IMR-90 (cell line): ENCODE measurements around the gene TCOF1. TPM values are rescaled to one million over a fixed set of nuclear protein-coding genes. Genes with fewer than 3 reads are reported as not detected.

Experiments used
- ATAC-seq: fragments of 200-7000 bp; cut with Tn5 transposase; 2 replicates; pipeline ENCODE4 v1.9.1; 2020; ENCODE audit warnings: low read depth, mild to moderate bottlenecking, moderate library complexity
- BruUV-seq: library from RNA; stranded (reverse); fragments of 400-500 nt; replicated peaks from 2 replicates; lab custom pipeline; 2021; lab: Mats Ljungman, UMichigan
- CTCF ChIA-PET: fragments of 300-600 bp; formaldehyde crosslinking; extraction: SDS; loops from one replicate; lab custom pipeline; 2021; ENCODE audit warnings: antibody characterized with exemption; lab: Yijun Ruan, JAX
- POLR2A ChIA-PET: fragments of 300-600 bp; sonication (Branson Sonifier 250); formaldehyde crosslinking; loops from one replicate; lab custom pipeline; 2022; ENCODE audit warnings: antibody characterized with exemption; ENCODE audit not compliant: unreplicated experiment; lab: Charles Lee
- DNase-seq: peaks from one replicate; pipeline ENCODE4 v3.0.0; 2013
- H2AFZ ChIP-seq: replicated peaks from 2 replicates; pipeline ENCODE3; 2013; ENCODE audit warnings: low read length, mild to moderate bottlenecking; ENCODE audit not compliant: poor library complexity
- H2AK5ac ChIP-seq: 2 replicates; pipeline ENCODE4 v1.6.1; 2013; ENCODE audit warnings: low read depth, low read length, inconsistent platforms
- H2AK9ac ChIP-seq: replicated peaks from 2 replicates; pipeline ENCODE3; 2013; ENCODE audit warnings: mild to moderate bottlenecking, low read depth, low read length, moderate library complexity; ENCODE audit not compliant: poor library complexity
- H2BK120ac ChIP-seq: 2 replicates; pipeline ENCODE4 v1.6.1; 2013; ENCODE audit warnings: low read depth, low read length, inconsistent platforms
- H2BK15ac ChIP-seq: 3 replicates; pipeline ENCODE4 v1.6.1; 2013; ENCODE audit warnings: low read depth, low read length, inconsistent platforms
- H2BK20ac ChIP-seq: 2 replicates; pipeline ENCODE4 v1.6.1; 2013; ENCODE audit warnings: low read depth, mild to moderate bottlenecking, inconsistent platforms, low read length, moderate library complexity
- H2BK5ac ChIP-seq: 2 replicates; pipeline ENCODE4 v1.6.1; 2013; ENCODE audit warnings: mild to moderate bottlenecking, low read depth, low read length, inconsistent platforms; ENCODE audit not compliant: poor library complexity, severe bottlenecking
- H3K14ac ChIP-seq: replicated peaks from 2 replicates; pipeline ENCODE4 v1.6.1; 2013; ENCODE audit warnings: low read depth, low read length, inconsistent platforms
- H3K18ac ChIP-seq: 2 replicates; pipeline ENCODE4 v1.6.1; 2013; ENCODE audit warnings: low read depth, low read length, control low read depth
- H3K23ac ChIP-seq: 2 replicates; pipeline ENCODE4 v1.6.1; 2013; ENCODE audit warnings: low read depth, low read length, inconsistent platforms
- H3K27ac ChIP-seq: 2 replicates; pipeline ENCODE4 v1.5.1; 2013; ENCODE audit warnings: mild to moderate bottlenecking, control low read depth, low read length; ENCODE audit not compliant: insufficient read depth
- H3K27me3 ChIP-seq: 2 replicates; pipeline ENCODE4 v1.6.1; 2013; ENCODE audit warnings: low read length; ENCODE audit not compliant: control insufficient read depth, insufficient read depth
- H3K36me3 ChIP-seq: 2 replicates; pipeline ENCODE4 v1.6.1; 2013; ENCODE audit warnings: low read length, mixed read lengths; ENCODE audit not compliant: control insufficient read depth, insufficient read depth
- H3K4ac ChIP-seq: 2 replicates; pipeline ENCODE4 v1.6.1; 2013; ENCODE audit warnings: low read depth, low read length, inconsistent platforms
- H3K4me1 ChIP-seq: 2 replicates; pipeline ENCODE4 v1.6.1; 2013; ENCODE audit warnings: low read length, mixed read lengths; ENCODE audit not compliant: control insufficient read depth, insufficient read depth
- H3K4me2 ChIP-seq: 2 replicates; pipeline ENCODE4 v1.6.1; 2013; ENCODE audit warnings: low read depth, mild to moderate bottlenecking, control low read depth, low read length, moderate library complexity
- H3K4me3 ChIP-seq: 2 replicates; pipeline ENCODE4 v1.5.1; 2013; ENCODE audit warnings: low read depth, mild to moderate bottlenecking, control low read depth, low read length, moderate library complexity; ENCODE audit not compliant: insufficient read depth
- H3K56ac ChIP-seq: 2 replicates; pipeline ENCODE4 v1.6.1; 2013; ENCODE audit warnings: low read length, inconsistent platforms; ENCODE audit not compliant: insufficient read depth; ENCODE audit errors: extremely low read depth
- H3K79me1 ChIP-seq, 2 experiments: 2 replicates each; pipeline ENCODE4 v1.6.1; 2013; ENCODE audit warnings: low read length in 2 of 2, inconsistent platforms in 1 of 2, low read depth in 1 of 2
- H3K9ac ChIP-seq: 2 replicates; pipeline ENCODE4 v1.6.1; 2013; ENCODE audit warnings: low read depth, low read length, control low read depth
- H3K9me1 ChIP-seq: 2 replicates; pipeline ENCODE4 v1.6.1; 2013; ENCODE audit warnings: low read length, inconsistent platforms; ENCODE audit not compliant: insufficient read depth
- H3K9me3 ChIP-seq: 2 replicates; pipeline ENCODE4 v1.6.1; 2013; ENCODE audit warnings: low read length; ENCODE audit not compliant: control insufficient read depth, insufficient read depth
- H4K20me1 ChIP-seq: 2 replicates; pipeline ENCODE4 v1.6.1; 2013; ENCODE audit warnings: low read length, inconsistent platforms; ENCODE audit not compliant: insufficient read depth
- H4K5ac ChIP-seq: 2 replicates; pipeline ENCODE4 v1.6.1; 2013; ENCODE audit warnings: mild to moderate bottlenecking, low read depth, low read length, control low read depth
- H4K8ac ChIP-seq, 2 experiments: 2 replicates each; pipeline ENCODE4 v1.6.1; 2013; ENCODE audit warnings: low read depth in 2 of 2, low read length in 2 of 2, control low read depth in 1 of 2, inconsistent platforms in 1 of 2
- H4K91ac ChIP-seq: 2 replicates; pipeline ENCODE4 v1.6.1; 2013; ENCODE audit warnings: low read depth, low read length, inconsistent platforms; ENCODE audit not compliant: insufficient read depth
- BHLHE40 ChIP-seq: fragments of 150-350 bp; IDR thresholded peaks from 2 replicates; pipeline ENCODE4 v1.6.1; 2016; ENCODE audit warnings: mild to moderate bottlenecking, low read depth, low read length
- CHD1 ChIP-seq: IDR thresholded peaks from 2 replicates; pipeline ENCODE4 v1.6.1; 2012; ENCODE audit warnings: low read depth, low read length, improper control_type of control experiment
- CTCF ChIP-seq: conservative IDR thresholded peaks from 2 replicates; pipeline ENCODE4 v1.5.1; 2012; ENCODE audit warnings: mild to moderate bottlenecking, low read depth, low read length, improper control_type of control experiment
- ELK1 ChIP-seq: fragments of 150-350 bp; IDR thresholded peaks from 2 replicates; pipeline ENCODE4 v1.6.1; 2016; ENCODE audit warnings: low read depth, mild to moderate bottlenecking, low read length, moderate library complexity, borderline replicate concordance
- FOS ChIP-seq: fragments of 150-350 bp; IDR thresholded peaks from 2 replicates; pipeline ENCODE4 v1.6.1; 2016; ENCODE audit warnings: low read depth, low read length
- MAFK ChIP-seq: IDR thresholded peaks from 2 replicates; pipeline ENCODE4 v1.6.1; 2012; ENCODE audit warnings: low read depth, low read length, improper control_type of control experiment
- MAZ ChIP-seq: IDR thresholded peaks from 2 replicates; pipeline ENCODE4 v1.6.1; 2012; ENCODE audit warnings: low read depth, mild to moderate bottlenecking, low read length, improper control_type of control experiment, moderate library complexity, borderline replicate concordance
- NFE2L2 ChIP-seq: fragments of 150-350 bp; IDR thresholded peaks from 2 replicates; pipeline ENCODE4 v1.6.1; 2016; ENCODE audit warnings: low read depth, mild to moderate bottlenecking, low read length
- RAD21 ChIP-seq: IDR thresholded peaks from 2 replicates; pipeline ENCODE4 v1.6.1; 2012; ENCODE audit warnings: low read length, improper control_type of control experiment
- RFX5 ChIP-seq: IDR thresholded peaks from 2 replicates; pipeline ENCODE4 v1.8.0; 2012; ENCODE audit warnings: low read depth, mild to moderate bottlenecking, low read length, moderate library complexity
- SMC3 ChIP-seq: fragments of 150-350 bp; IDR thresholded peaks from 2 replicates; pipeline ENCODE4 v1.6.1; 2016; ENCODE audit warnings: low read depth, mild to moderate bottlenecking, antibody characterized with exemption, low read length, moderate library complexity
- WGBS, 2 experiments: methylation state at CpG; one replicate each; pipeline versions ENCODE4 v1.1.5 to v1.1.7; 2013; ENCODE audit warnings: missing lambda C conversion rate in 2 of 2; ENCODE audit not compliant: insufficient read length in 1 of 2; ENCODE audit errors: extremely low coverage in 2 of 2; 5-methylcytosine and 5-hydroxymethylcytosine counted together
- dilution Hi-C: fragments of 300-500 bp; cut with HindIII; formaldehyde crosslinking; loops from one replicate; pipeline ENCODE4 v1.14.3; 2018; ENCODE audit warnings: low sequenced_read_pairs; ENCODE audit not compliant: unreplicated experiment
- in situ Hi-C: fragments of 300-500 bp; cut with MboI; formaldehyde crosslinking; loops from 3 replicates; pipeline ENCODE4 v1.14.3; 2019; ENCODE audit warnings: low sequenced_read_pairs, inconsistent platforms, mixed read lengths
- intact Hi-C: fragments of 100-400 bp; cut with micrococcal nuclease; formaldehyde crosslinking; loops from 2 replicates; pipeline ENCODE4 v1.10.0; 2022
- polyA plus RNA-seq, 3 experiments: library from polyadenylated mRNA; depleted of rRNA; stranded (reverse); fragments of >200 nt; gene quantifications; 2 replicates each; pipeline ENCODE4 v1.2.3, GENCODE V29; 2012; ENCODE audit warnings: low replicate concordance in 1 of 3
- total RNA-seq: library from RNA; depleted of rRNA; stranded (reverse); fragments of >200 nt; gene quantifications from 2 replicates; pipeline ENCODE4 v1.2.3, GENCODE V29; 2012

Gene TCOF1
- total and polyA plus RNA-seq, 2 of the 4 experiments (the other 2 are of a cell fraction): 18.2 to 19.7 TPM

- no peak for TF ChIP-seq RFX5
- TF ChIP-seq RAD21: no peak
- no peak for TF ChIP-seq NFE2L2
- TF ChIP-seq ELK1: no peak
Measured at GRCh38 chr5:150406723-150407095, 49.2 kb downstream of the TCOF1 start (continued).

- Histone ChIP-seq H4K8ac (no peak overlapping the region), H3K9me3 (no peaks in the 10 kb centered on the region), H3K79me1 (no peaks in the 10 kb centered on the region), H3K23ac (no peak overlapping the region), H3K4me3 (no peak overlapping the region), H2AFZ (no peak overlapping the region), H3K56ac (no peak overlapping the region), H2BK5ac (no peak overlapping the region), H3K4me1 (no peaks in the 10 kb centered on the region), H3K27ac (no peak overlapping the region), H4K20me1 (no peaks in the 10 kb centered on the region), H3K36me3 (peaks cover 4% of the 10 kb centered on the region; the same call in 1 of the 2 replicates), H3K27me3 (no peaks in the 10 kb centered on the region), H2BK20ac (no peak overlapping the region), H4K5ac (no peak overlapping the region), H3K9me1 (peaks cover 9% of the 10 kb centered on the region), H3K4ac (no peak overlapping the region), H2AK9ac (no peak overlapping the region), H3K9ac (no peak overlapping the region), H2BK15ac (no peak overlapping the region), H3K4me2 (no peak overlapping the region), H3K14ac (no peak overlapping the region), H4K91ac (no peak overlapping the region), H2AK5ac (no peak overlapping the region), H2BK120ac (no peak overlapping the region), H3K18ac (no peak overlapping the region)
- intact Hi-C loops (no loop called here), dilution Hi-C loops (no loop called here), in situ Hi-C loops (no loop called here)
- WGBS, 2 experiments: no CpG with 5 or more reads among the region's 13 CpGs
- TF ChIP-seq MAZ (no peak), CHD1 (no peak), ELK1 (no peak), NFE2L2 (no peak), CTCF (no peak), FOS (no peak), BHLHE40 (no peak), SMC3 (no peak), MAFK (no peak)
- CTCF ChIA-PET: no interaction called here
- no TSS peak for BruUV-seq
- ATAC-seq (no peak), DNase-seq (no peak)
- POLR2A ChIA-PET: no interaction called here
Measured at GRCh38 chr5:150407096-150407720, 49.7 kb downstream of the TCOF1 start.
